HCT116 (cell line): ENCODE results near the gene GSTT4. TPM values are rescaled to one million over a fixed set of nuclear protein-coding genes. Genes with fewer than 3 reads are reported as not detected.

ENCODE experiments used
- ATAC-seq: fragments of 200-7000 bp; cut with Tn5 transposase; 2 replicates; pipeline ENCODE4 v1.9.1; 2020; ENCODE audit warnings: mild to moderate bottlenecking, moderate library complexity
- BruUV-seq: library from RNA; stranded (reverse); fragments of 400-500 nt; replicated peaks from 2 replicates; lab custom pipeline; 2021; lab: Mats Ljungman, UMichigan
- CTCF ChIA-PET: fragments of 300-600 bp; sonication (Branson Sonifier 250); formaldehyde crosslinking; loops from one replicate; lab custom pipeline; 2021; ENCODE audit warnings: antibody characterized with exemption; lab: Charles Lee
- POLR2A ChIA-PET: fragments of 300-600, 350-600 bp; sonication (Branson Sonifier 250); formaldehyde crosslinking; loops from one replicate; lab custom pipeline; 2021; ENCODE audit warnings: antibody characterized with exemption; lab: Charles Lee
- RAD21 ChIA-PET, 2 experiments: fragments of 300-600 bp; sonication (Branson Sonifier 250); formaldehyde crosslinking; loops; one replicate each; lab custom pipeline; 2023; ENCODE audit warnings: low total read pairs in 2 of 2; ENCODE audit not compliant: uncharacterized antibody in 2 of 2, unreplicated experiment in 2 of 2, low non-redundant PET in 1 of 2; lab: Charles Lee
- DNase-seq: peaks from one replicate; pipeline ENCODE4 v3.0.0-alpha.2; 2010; ENCODE audit warnings: low read depth, low spot score
- H2AFZ ChIP-seq: fragments of 200-600 bp; shearing (Covaris generic), sonication (generic); 2 replicates; pipeline ENCODE4 v1.6.1; 2017; ENCODE audit warnings: low read depth, mixed run types, mixed read lengths, antibody characterized with exemption, low read length; ENCODE audit not compliant: poor library complexity, severe bottlenecking
- H3K27ac ChIP-seq: 2 replicates; pipeline ENCODE4 v1.5.1; 2012; ENCODE audit warnings: low read depth, low read length
- H3K27me3 ChIP-seq: fragments of 200-600 bp; sonication (generic); 2 replicates; pipeline ENCODE4 v1.6.1; 2016; ENCODE audit warnings: mixed run types, low read length, mixed read lengths; ENCODE audit not compliant: insufficient read depth
- H3K36me3 ChIP-seq, 2 experiments: fragments of 200-500 bp in 1 of 2; fragments of 200-600 bp in 1 of 2; sonication (Bioruptor generic) in 1 of 2; sonication (generic) in 1 of 2; 2 replicates each; pipeline versions ENCODE4 v1.5.1 to v1.6.1; 2014 to 2016; ENCODE audit warnings: low read length in 2 of 2, inconsistent platforms in 1 of 2, mixed read lengths in 1 of 2, mixed run types in 1 of 2; ENCODE audit not compliant: insufficient read depth in 2 of 2, control insufficient read depth in 1 of 2
- H3K4me1 ChIP-seq, 2 experiments: fragments of 200-600 bp in 1 of 2; sonication (generic) in 1 of 2; 2 replicates each; pipeline versions ENCODE4 v1.5.1 to v1.6.1; 2012 to 2017; ENCODE audit warnings: low read length in 2 of 2, inconsistent platforms in 1 of 2, mild to moderate bottlenecking in 1 of 2, mixed read lengths in 1 of 2, mixed run types in 1 of 2, moderate library complexity in 1 of 2; ENCODE audit not compliant: insufficient read depth in 2 of 2, control insufficient read depth in 1 of 2
- H3K4me2 ChIP-seq: fragments of 200-600 bp; sonication (generic); 2 replicates; pipeline ENCODE4 v1.6.1; 2017; ENCODE audit warnings: mixed run types, low read length, mixed read lengths
- H3K4me3 ChIP-seq, 2 experiments: fragments of 200-600 bp in 1 of 2; sonication (generic) in 1 of 2; replicated peaks in 1 of 2; 2 replicates each; pipeline ENCODE4 v1.5.1; 2011 to 2016; ENCODE audit warnings: low read length in 2 of 2, control low read depth in 1 of 2, low read depth in 1 of 2, mild to moderate bottlenecking in 1 of 2, mixed read lengths in 1 of 2, mixed run types in 1 of 2
- H3K79me2 ChIP-seq: fragments of 200-600 bp; sonication (generic); 2 replicates; pipeline ENCODE4 v1.6.1; 2017; ENCODE audit warnings: mild to moderate bottlenecking, mixed run types, low read length, moderate library complexity, mixed read lengths; ENCODE audit not compliant: insufficient read depth
- H3K9ac ChIP-seq: fragments of 200-600 bp; sonication (generic); 2 replicates; pipeline ENCODE4 v1.6.1; 2016; ENCODE audit warnings: low read length, mixed read lengths
- H3K9me2 ChIP-seq: fragments of 200-600 bp; sonication (generic), shearing (Covaris generic); 2 replicates; pipeline ENCODE4 v1.6.1; 2017; ENCODE audit warnings: mixed run types, mild to moderate bottlenecking, moderate library complexity; ENCODE audit not compliant: insufficient read depth
- H3K9me3 ChIP-seq, 2 experiments: fragments of 200-500 bp in 1 of 2; fragments of 200-600 bp in 1 of 2; sonication (Bioruptor generic) in 1 of 2; sonication (generic) in 1 of 2; 2 replicates each; pipeline ENCODE4 v1.6.1; 2014 to 2017; ENCODE audit warnings: low read length in 2 of 2, mixed read lengths in 2 of 2, inconsistent platforms in 1 of 2, low read depth in 1 of 2, mild to moderate bottlenecking in 1 of 2, mixed run types in 1 of 2, moderate library complexity in 1 of 2; ENCODE audit not compliant: control insufficient read depth in 1 of 2, insufficient read depth in 1 of 2
- H4K20me1 ChIP-seq: fragments of 200-600 bp; sonication (generic), shearing (Covaris generic); 2 replicates; pipeline ENCODE4 v1.6.1; 2017; ENCODE audit warnings: mixed run types, mild to moderate bottlenecking, moderate library complexity; ENCODE audit not compliant: insufficient read depth
- CBX3 ChIP-seq: IDR thresholded peaks from 2 replicates; pipeline ENCODE4 v1.6.1; 2012; ENCODE audit warnings: low read depth
- CEBPB ChIP-seq: IDR thresholded peaks from 2 replicates; pipeline ENCODE4 v1.6.1; 2012; ENCODE audit warnings: low read depth
- EGR1 ChIP-seq: IDR thresholded peaks from 2 replicates; pipeline ENCODE4 v1.6.1; 2012; ENCODE audit warnings: low read depth
- EZH2 ChIP-seq: fragments of 200-600 bp; sonication (generic); IDR thresholded peaks from 2 replicates; pipeline ENCODE4 v1.6.1; 2017; ENCODE audit warnings: antibody characterized with exemption, mixed run types
- FOSL1 ChIP-seq: IDR thresholded peaks from 2 replicates; pipeline ENCODE4 v1.6.1; 2012; ENCODE audit warnings: low read depth
- JUND ChIP-seq: IDR thresholded peaks from 2 replicates; pipeline ENCODE4 v1.6.1; 2012
- POLR2A ChIP-seq: IDR thresholded peaks from 2 replicates; pipeline ENCODE4 v1.7.0; 2011; ENCODE audit warnings: borderline replicate concordance; ENCODE audit not compliant: insufficient read depth, insufficient read length; ENCODE audit errors: extremely low read depth
- POLR2AphosphoS5 ChIP-seq: IDR thresholded peaks from 2 replicates; pipeline ENCODE4 v1.6.1; 2011; ENCODE audit warnings: mild to moderate bottlenecking, low read depth, low read length, moderate library complexity
- REST ChIP-seq: IDR thresholded peaks from 2 replicates; pipeline ENCODE4 v1.6.1; 2012; ENCODE audit warnings: low read depth
- SIN3A ChIP-seq: IDR thresholded peaks from 2 replicates; pipeline ENCODE4 v1.6.1; 2012; ENCODE audit warnings: low read depth
- SP1 ChIP-seq: IDR thresholded peaks from 2 replicates; pipeline ENCODE4 v1.6.1; 2012; ENCODE audit warnings: low read depth
- SRF ChIP-seq: IDR thresholded peaks from 2 replicates; pipeline ENCODE4 v1.6.1; 2012; ENCODE audit warnings: low read depth
- YY1 ChIP-seq: IDR thresholded peaks from 2 replicates; pipeline ENCODE4 v1.6.1; 2011; ENCODE audit warnings: low read length, low read depth, moderate library complexity, mild to moderate bottlenecking; ENCODE audit not compliant: insufficient replicate concordance; ENCODE audit errors: extremely low read depth
- ZNF274 ChIP-seq: fragments of 200-500 bp; sonication (Bioruptor generic); IDR thresholded peaks from 2 replicates; pipeline ENCODE4 v1.6.1; 2014; ENCODE audit warnings: mild to moderate bottlenecking, low read depth, low read length, inconsistent platforms
- intact Hi-C: fragments of 100-400 bp; cut with micrococcal nuclease; formaldehyde crosslinking; loops from 2 replicates; pipeline ENCODE4 v1.10.0; 2022
- total RNA-seq: library from RNA; stranded (reverse); gene quantifications from one replicate; pipeline ENCODE4 v1.2.1, GENCODE V29; 2021; ENCODE audit not compliant: unreplicated experiment
- TF ChIP-seq, protein P1 (sequence below): IDR thresholded peaks from 2 replicates; pipeline ENCODE4 v1.6.1; 2012
- TF ChIP-seq, protein P2 (sequence below): IDR thresholded peaks from 2 replicates; pipeline ENCODE4 v1.6.1; 2011; ENCODE audit warnings: mild to moderate bottlenecking, low read length, moderate library complexity; ENCODE audit not compliant: insufficient replicate concordance; ENCODE audit errors: extremely low read depth
- TF ChIP-seq, protein P3 (sequence below): IDR thresholded peaks from 2 replicates; pipeline ENCODE4 v1.6.1; 2012

The GSTT4 gene
- total RNA-seq, 1 experiment from 2014 or later, result not detected

- ChIA-PET CTCF (no interaction called here), RAD21 (no interaction called here), POLR2A (no interaction called here)
- Histone ChIP-seq H3K4me3 (no peak overlapping the region), H3K9ac (no peak overlapping the region), H2AFZ (no peak overlapping the region), H3K9me3 (no peaks in the 10 kb centered on the region), H3K36me3 (no peaks in the 10 kb centered on the region), H3K79me2 (peaks cover 92% of the 10 kb centered on the region), H3K4me2 (no peak overlapping the region), H3K4me1 (no peaks in the 10 kb centered on the region), H4K20me1 (no peaks in the 10 kb centered on the region), H3K9me2 (no peaks in the 10 kb centered on the region), H3K27me3 (no peaks in the 10 kb centered on the region), H3K27ac (no peak overlapping the region)
- no peak for TF ChIP-seq POLR2AphosphoS5
- no peak for TF ChIP-seq YY1
- TF ChIP-seq, protein P1, sequence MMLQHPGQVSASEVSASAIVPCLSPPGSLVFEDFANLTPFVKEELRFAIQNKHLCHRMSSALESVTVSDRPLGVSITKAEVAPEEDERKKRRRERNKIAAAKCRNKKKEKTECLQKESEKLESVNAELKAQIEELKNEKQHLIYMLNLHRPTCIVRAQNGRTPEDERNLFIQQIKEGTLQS, result no peak
- TF ChIP-seq SP1, result no peak
- no peak for TF ChIP-seq POLR2A
- no peak for TF ChIP-seq EGR1
- no peak for TF ChIP-seq FOSL1
- TF ChIP-seq ZNF274, result no peak
- TF ChIP-seq, protein P2, sequence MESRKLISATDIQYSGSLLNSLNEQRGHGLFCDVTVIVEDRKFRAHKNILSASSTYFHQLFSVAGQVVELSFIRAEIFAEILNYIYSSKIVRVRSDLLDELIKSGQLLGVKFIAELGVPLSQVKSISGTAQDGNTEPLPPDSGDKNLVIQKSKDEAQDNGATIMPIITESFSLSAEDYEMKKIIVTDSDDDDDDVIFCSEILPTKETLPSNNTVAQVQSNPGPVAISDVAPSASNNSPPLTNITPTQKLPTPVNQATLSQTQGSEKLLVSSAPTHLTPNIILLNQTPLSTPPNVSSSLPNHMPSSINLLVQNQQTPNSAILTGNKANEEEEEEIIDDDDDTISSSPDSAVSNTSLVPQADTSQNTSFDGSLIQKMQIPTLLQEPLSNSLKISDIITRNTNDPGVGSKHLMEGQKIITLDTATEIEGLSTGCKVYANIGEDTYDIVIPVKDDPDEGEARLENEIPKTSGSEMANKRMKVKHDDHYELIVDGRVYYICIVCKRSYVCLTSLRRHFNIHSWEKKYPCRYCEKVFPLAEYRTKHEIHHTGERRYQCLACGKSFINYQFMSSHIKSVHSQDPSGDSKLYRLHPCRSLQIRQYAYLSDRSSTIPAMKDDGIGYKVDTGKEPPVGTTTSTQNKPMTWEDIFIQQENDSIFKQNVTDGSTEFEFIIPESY, result no peak
- no peak for TF ChIP-seq SRF
- no peak for TF ChIP-seq REST
- TF ChIP-seq CEBPB, result no peak
- no peak for TF ChIP-seq CBX3
- TF ChIP-seq JUND, result no peak
- TF ChIP-seq SIN3A, result no peak
- no peak for TF ChIP-seq EZH2
- TF ChIP-seq, protein P3, sequence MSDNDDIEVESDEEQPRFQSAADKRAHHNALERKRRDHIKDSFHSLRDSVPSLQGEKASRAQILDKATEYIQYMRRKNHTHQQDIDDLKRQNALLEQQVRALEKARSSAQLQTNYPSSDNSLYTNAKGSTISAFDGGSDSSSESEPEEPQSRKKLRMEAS, result no peak
- no TSS peak for BruUV-seq
- ATAC-seq (no peak), DNase-seq (no peak)
- intact Hi-C loops, result no loop called here
These were observed 19.1 kb upstream of the GSTT4 start for GRCh38 chr22:24024354-24024753.
